Hepatocyte (in vitro differentiated cells): ENCODE results near the gene EXOC6B. TPM values are rescaled to one million over a fixed set of nuclear protein-coding genes. Genes with fewer than 3 reads are reported as not detected.

ENCODE experiments used
- DNase-seq: peaks from one replicate; pipeline ENCODE4 v3.0.0-alpha.2; 2016; ENCODE audit warnings: low spot score
- H2AFZ ChIP-seq: fragments of 200-600 bp; sonication (generic); 2 replicates; pipeline ENCODE4 v1.6.0; 2016; ENCODE audit warnings: antibody characterized with exemption, mild to moderate bottlenecking
- H3K27ac ChIP-seq: fragments of 200-600 bp; sonication (generic); 2 replicates; pipeline ENCODE4 v1.5.1; 2016; ENCODE audit warnings: mild to moderate bottlenecking
- H3K27me3 ChIP-seq: fragments of 200-600 bp; sonication (generic); 2 replicates; pipeline ENCODE4 v1.6.1; 2016
- H3K36me3 ChIP-seq: fragments of 200-600 bp; sonication (generic); replicated peaks from 2 replicates; pipeline ENCODE4 v1.5.1; 2016; ENCODE audit warnings: low read depth; ENCODE audit not compliant: insufficient read depth
- H3K4me1 ChIP-seq: fragments of 200-600 bp; sonication (generic); 2 replicates; pipeline ENCODE4 v1.5.1; 2016; ENCODE audit warnings: mild to moderate bottlenecking, moderate library complexity; ENCODE audit not compliant: insufficient read depth
- H3K4me2 ChIP-seq: fragments of 200-600 bp; sonication (generic); 2 replicates; pipeline ENCODE4 v1.6.0; 2016
- H3K4me3 ChIP-seq: fragments of 200-600 bp; sonication (generic); 2 replicates; pipeline ENCODE4 v1.5.1; 2016; ENCODE audit warnings: mild to moderate bottlenecking
- H3K79me2 ChIP-seq: fragments of 200-600 bp; sonication (generic); 2 replicates; pipeline ENCODE4 v1.6.0; 2017; ENCODE audit warnings: mild to moderate bottlenecking
- H3K9me2 ChIP-seq: fragments of 200-600 bp; sonication (generic); replicated peaks from 2 replicates; pipeline ENCODE4 v1.6.0; 2017; ENCODE audit warnings: mild to moderate bottlenecking; ENCODE audit not compliant: insufficient read depth
- H3K9me3 ChIP-seq: fragments of 200-600 bp; sonication (generic); 2 replicates; pipeline ENCODE4 v1.5.1; 2016; ENCODE audit warnings: low read depth, mild to moderate bottlenecking
- H4K20me1 ChIP-seq: fragments of 200-600 bp; sonication (generic); 2 replicates; pipeline ENCODE4 v1.6.0; 2016; ENCODE audit warnings: mild to moderate bottlenecking; ENCODE audit not compliant: insufficient read depth, poor library complexity, severe bottlenecking
- CTCF ChIP-seq: fragments of 200-600 bp; sonication (generic); IDR thresholded peaks from 2 replicates; pipeline ENCODE4 v1.5.1; 2016; ENCODE audit warnings: antibody characterized with exemption, mild to moderate bottlenecking; ENCODE audit not compliant: poor library complexity
- EZH2 ChIP-seq: fragments of 200-600 bp; sonication (generic); IDR thresholded peaks from 2 replicates; pipeline ENCODE4 v1.6.1; 2016; ENCODE audit warnings: antibody characterized with exemption, mild to moderate bottlenecking, borderline replicate concordance
- EZH2phosphoT487 ChIP-seq: fragments of 200-600 bp; sonication (generic); IDR thresholded peaks from one replicate; pipeline ENCODE4 v1.6.1; 2018; ENCODE audit warnings: antibody characterized with exemption, mild to moderate bottlenecking, low read depth, moderate library complexity; ENCODE audit not compliant: unreplicated experiment, severe bottlenecking
- WGBS: methylation state at CpG from one replicate; pipeline ENCODE4 v1.1.6; 2016; ENCODE audit warnings: low lambda C conversion rate; ENCODE audit errors: missing lambda C conversion rate; 5-methylcytosine and 5-hydroxymethylcytosine counted together
- polyA plus RNA-seq: library from polyadenylated mRNA; unstranded; fragments of >200 nt; fragmentation: Nextera tagmentation; extraction: Ambion mirVana; gene quantifications from 2 replicates; pipeline ENCODE4 v1.2.1, GENCODE V29; 2016
- total RNA-seq: library from RNA; depleted of rRNA; stranded (reverse); fragments of >200 nt; gene quantifications from 2 replicates; pipeline ENCODE4 v1.2.3, GENCODE V29; 2014

EXOC6B gene
- total and polyA plus RNA-seq, 2 experiments from 2014 or later: 11.8 to 36.2 TPM

GRCh38 chr2:72220170-72220569, 605.7 kb downstream of the EXOC6B start:
- H3K27me3 ChIP-seq: no peaks in the 10 kb centered on the region
- no peak overlapping the region for H2AFZ ChIP-seq
- H3K9me3 ChIP-seq: no peaks in the 10 kb centered on the region
- TF ChIP-seq CTCF (no peak), EZH2phosphoT487 (no peak), EZH2 (no peak)
- 40% methylated on average over 2 of the region's 2 CpGs for WGBS
- DNase-seq: no peak
- H3K4me2 ChIP-seq: no peak overlapping the region
- H3K9me2 ChIP-seq: no peaks in the 10 kb centered on the region
- H3K27ac ChIP-seq: no peak overlapping the region
- H3K79me2 ChIP-seq: no peaks in the 10 kb centered on the region
- no peaks in the 10 kb centered on the region for H3K36me3 ChIP-seq
- peaks cover 4% of the 10 kb centered on the region for H3K4me1 ChIP-seq
- no peak overlapping the region for H3K4me3 ChIP-seq
- no peaks in the 10 kb centered on the region for H4K20me1 ChIP-seq

- H3K4me2 ChIP-seq: no peak overlapping the region
- 81% methylated on average over 4 of the region's 4 CpGs for WGBS
Observed at GRCh38 chr2:72214429-72215143, 611.2 kb downstream of the EXOC6B start.

GRCh38 chr2:72212486-72212855, 613.4 kb downstream of the EXOC6B start:
- no peak for DNase-seq
- no peaks in the 10 kb centered on the region for H3K9me2 ChIP-seq
- H3K27ac ChIP-seq: no peak overlapping the region
- H3K9me3 ChIP-seq: no peaks in the 10 kb centered on the region
- H2AFZ ChIP-seq: no peak overlapping the region
- no peak overlapping the region for H3K4me2 ChIP-seq
- WGBS: 66% methylated on average over 1 of the region's 1 CpG
- peaks cover 3% of the 10 kb centered on the region for H3K4me1 ChIP-seq
- TF ChIP-seq EZH2phosphoT487: no peak
- no peak for TF ChIP-seq CTCF
- TF ChIP-seq EZH2: no peak
- H3K36me3 ChIP-seq: no peaks in the 10 kb centered on the region
- no peak overlapping the region for H3K4me3 ChIP-seq
- no peaks in the 10 kb centered on the region for H3K79me2 ChIP-seq
- H3K27me3 ChIP-seq: no peaks in the 10 kb centered on the region
- H4K20me1 ChIP-seq: no peaks in the 10 kb centered on the region

More at GRCh38 chr2:72214429-72215143, 611.2 kb downstream of the EXOC6B start:
- TF ChIP-seq CTCF (no peak), EZH2phosphoT487 (no peak), EZH2 (no peak)
- H3K79me2 ChIP-seq: no peaks in the 10 kb centered on the region
- no peaks in the 10 kb centered on the region for H3K9me2 ChIP-seq
- no peak overlapping the region for H3K27ac ChIP-seq
- no peaks in the 10 kb centered on the region for H3K9me3 ChIP-seq
- H3K4me3 ChIP-seq: no peak overlapping the region
- H4K20me1 ChIP-seq: no peaks in the 10 kb centered on the region
- no peak overlapping the region for H2AFZ ChIP-seq
- DNase-seq: no peak
- H3K4me1 ChIP-seq: peaks cover 3% of the 10 kb centered on the region
- no peaks in the 10 kb centered on the region for H3K36me3 ChIP-seq
- H3K27me3 ChIP-seq: no peaks in the 10 kb centered on the region
